RWPE2 (cell line): ENCODE data around the gene FLT1.

ENCODE experiments used
- ATAC-seq: fragments of 200-7000 bp; cut with Tn5 transposase; 3 replicates; pipeline ENCODE4 v1.9.1; 2021; ENCODE audit warnings: low read depth
- DNase-seq: peaks from one replicate; pipeline ENCODE4 v3.0.0-alpha.2; 2020; ENCODE audit warnings: low spot score
- H3K27ac ChIP-seq: fragments of 450-650 bp; 2 replicates; pipeline ENCODE4 v1.5.1; 2017; ENCODE audit warnings: mild to moderate bottlenecking; ENCODE audit not compliant: poor library complexity, severe bottlenecking
- H3K27me3 ChIP-seq: fragments of 250-450 bp; sonication (Bioruptor Pico); 2 replicates; pipeline ENCODE4 v1.5.1; 2021; ENCODE audit warnings: mild to moderate bottlenecking, moderate library complexity; ENCODE audit not compliant: insufficient read depth, poor library complexity, severe bottlenecking
- H3K36me3 ChIP-seq: fragments of 250-450 bp; sonication (Bioruptor Pico); 2 replicates; pipeline ENCODE4 v1.5.1; 2020; ENCODE audit warnings: low read depth, mild to moderate bottlenecking, moderate library complexity
- H3K4me1 ChIP-seq: fragments of 250-450 bp; sonication (Bioruptor Pico); 2 replicates; pipeline ENCODE4 v1.5.1; 2021; ENCODE audit warnings: mild to moderate bottlenecking, moderate library complexity; ENCODE audit not compliant: insufficient read depth, poor library complexity, severe bottlenecking
- H3K4me3 ChIP-seq: fragments of 250-450 bp; sonication (Bioruptor Pico); 2 replicates; pipeline ENCODE4 v1.5.1; 2021; ENCODE audit warnings: mild to moderate bottlenecking, moderate library complexity; ENCODE audit not compliant: severe bottlenecking
- H3K9me3 ChIP-seq: fragments of 250-450 bp; sonication (Bioruptor Pico); 2 replicates; pipeline ENCODE4 v1.5.1; 2021; ENCODE audit warnings: mild to moderate bottlenecking, moderate library complexity; ENCODE audit not compliant: severe bottlenecking
- TF ChIP-seq, protein P1 (sequence below): fragments of 450-650 bp; IDR thresholded peaks from one replicate; pipeline ENCODE4 v1.5.1; 2017; ENCODE audit warnings: mild to moderate bottlenecking, moderate library complexity; ENCODE audit not compliant: poor library complexity, severe bottlenecking

The FLT1 gene

DNA sequence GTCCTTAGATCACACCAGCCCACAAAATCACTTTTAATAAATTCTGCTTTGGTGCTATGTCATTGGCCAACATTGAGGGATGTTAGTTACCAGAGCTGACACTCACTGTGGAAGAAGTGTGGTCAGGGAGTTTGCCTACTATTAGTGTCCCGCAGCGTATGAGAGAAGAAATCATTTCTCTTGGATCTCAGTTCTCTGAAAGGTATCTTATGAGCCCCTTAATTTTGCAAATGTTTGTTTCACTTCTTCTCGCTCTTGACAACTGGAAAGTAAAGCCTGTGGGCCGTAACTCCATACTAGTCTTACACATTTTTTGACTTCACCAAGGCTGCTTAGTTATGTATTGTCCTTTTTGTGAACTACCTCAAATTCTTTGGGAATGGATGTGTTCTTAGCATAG is 80.9 kb downstream of the FLT1 start:
- Histone ChIP-seq H3K27me3 (no peaks in the 10 kb centered on the region), H3K27ac (no peak overlapping the region), H3K4me1 (no peaks in the 10 kb centered on the region), H3K4me3 (no peak overlapping the region), H3K9me3 (no peaks in the 10 kb centered on the region), H3K36me3 (no peaks in the 10 kb centered on the region)
- ATAC-seq (no peak), DNase-seq (no peak)
- TF ChIP-seq, protein P1, sequence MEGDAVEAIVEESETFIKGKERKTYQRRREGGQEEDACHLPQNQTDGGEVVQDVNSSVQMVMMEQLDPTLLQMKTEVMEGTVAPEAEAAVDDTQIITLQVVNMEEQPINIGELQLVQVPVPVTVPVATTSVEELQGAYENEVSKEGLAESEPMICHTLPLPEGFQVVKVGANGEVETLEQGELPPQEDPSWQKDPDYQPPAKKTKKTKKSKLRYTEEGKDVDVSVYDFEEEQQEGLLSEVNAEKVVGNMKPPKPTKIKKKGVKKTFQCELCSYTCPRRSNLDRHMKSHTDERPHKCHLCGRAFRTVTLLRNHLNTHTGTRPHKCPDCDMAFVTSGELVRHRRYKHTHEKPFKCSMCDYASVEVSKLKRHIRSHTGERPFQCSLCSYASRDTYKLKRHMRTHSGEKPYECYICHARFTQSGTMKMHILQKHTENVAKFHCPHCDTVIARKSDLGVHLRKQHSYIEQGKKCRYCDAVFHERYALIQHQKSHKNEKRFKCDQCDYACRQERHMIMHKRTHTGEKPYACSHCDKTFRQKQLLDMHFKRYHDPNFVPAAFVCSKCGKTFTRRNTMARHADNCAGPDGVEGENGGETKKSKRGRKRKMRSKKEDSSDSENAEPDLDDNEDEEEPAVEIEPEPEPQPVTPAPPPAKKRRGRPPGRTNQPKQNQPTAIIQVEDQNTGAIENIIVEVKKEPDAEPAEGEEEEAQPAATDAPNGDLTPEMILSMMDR: no peak

DNA sequence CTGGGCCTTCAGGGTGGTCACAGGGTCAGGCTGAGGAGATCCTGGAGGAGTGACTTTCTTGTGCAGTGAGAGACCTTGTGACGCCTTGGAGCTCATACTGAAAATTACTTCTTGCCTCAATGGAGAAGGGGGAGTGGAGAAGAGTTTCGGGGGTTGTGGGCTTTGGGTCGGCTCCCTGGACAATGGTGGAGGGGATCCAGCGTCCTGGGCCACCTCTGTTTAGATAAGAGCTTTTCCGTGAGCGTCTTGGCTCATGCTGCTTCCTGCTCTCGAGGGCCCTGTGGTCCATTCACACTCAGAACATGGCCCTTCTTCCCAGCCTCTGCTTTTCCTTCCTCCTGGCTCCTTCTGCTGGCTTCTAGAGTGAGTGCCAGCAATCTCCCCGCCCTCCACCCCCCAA is 81.9 kb downstream of the FLT1 start:
- no peak for DNase-seq
- TF ChIP-seq, protein P1: no peak
- Histone ChIP-seq H3K4me1 (no peaks in the 10 kb centered on the region), H3K4me3 (no peak overlapping the region), H3K27ac (no peak overlapping the region), H3K9me3 (no peaks in the 10 kb centered on the region), H3K36me3 (no peaks in the 10 kb centered on the region), H3K27me3 (no peaks in the 10 kb centered on the region)
- no peak for ATAC-seq

- ATAC-seq: no peak
- no peaks in the 10 kb centered on the region for H3K9me3 ChIP-seq
- no peak for DNase-seq
- no peaks in the 10 kb centered on the region for H3K27me3 ChIP-seq
- no peak overlapping the region for H3K4me3 ChIP-seq
- TF ChIP-seq, protein P1: no peak
- no peak overlapping the region for H3K27ac ChIP-seq
- no peaks in the 10 kb centered on the region for H3K4me1 ChIP-seq
- no peaks in the 10 kb centered on the region for H3K36me3 ChIP-seq
These were observed 83.0 kb downstream of the FLT1 start for GRCh38 chr13:28411831-28412353.

DNA sequence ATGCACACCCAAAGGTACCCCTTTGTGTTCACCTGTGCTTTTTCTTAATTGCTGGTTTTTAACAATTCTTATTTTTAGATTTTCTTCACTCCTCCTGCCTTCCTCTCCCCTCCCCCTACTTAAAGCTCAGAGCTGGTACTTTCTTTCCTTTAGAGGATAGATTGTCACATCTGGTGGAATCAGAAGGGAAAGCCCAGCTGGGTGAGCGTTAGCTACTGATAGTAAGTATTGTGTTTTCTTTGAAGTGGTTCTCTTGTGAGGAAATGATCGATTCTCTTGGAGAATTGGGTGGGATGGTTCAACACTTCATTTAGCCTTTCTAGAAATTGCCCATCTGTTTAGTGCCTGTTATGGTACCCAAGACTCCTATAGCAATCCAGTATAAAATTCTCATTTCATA is 84.8 kb downstream of the FLT1 start:
- Histone ChIP-seq H3K27ac (no peak overlapping the region), H3K4me1 (no peaks in the 10 kb centered on the region), H3K36me3 (no peaks in the 10 kb centered on the region), H3K4me3 (no peak overlapping the region), H3K9me3 (no peaks in the 10 kb centered on the region), H3K27me3 (peaks cover 4% of the 10 kb centered on the region)
- TF ChIP-seq, protein P1: no peak
- ATAC-seq (no peak), DNase-seq (no peak)

- ATAC-seq (no peak), DNase-seq (no peak)
- TF ChIP-seq, protein P1: no peak
- Histone ChIP-seq H3K4me1 (no peaks in the 10 kb centered on the region), H3K9me3 (no peaks in the 10 kb centered on the region), H3K36me3 (no peaks in the 10 kb centered on the region), H3K4me3 (no peak overlapping the region), H3K27me3 (peaks cover 4% of the 10 kb centered on the region), H3K27ac (no peak overlapping the region)
These were observed 85.3 kb downstream of the FLT1 start for GRCh38 chr13:28409648-28410047.
